A549 (cell line): ENCODE results near the gene PRAC2. TPM values are rescaled to one million over a fixed set of nuclear protein-coding genes. Genes with fewer than 3 reads are reported as not detected.

Source experiments
- ATAC-seq, 2 experiments: fragments of 200-7000 bp in 1 of 2; fragments of >200 bp in 1 of 2; cut with Nextera tagmentation in 1 of 2; cut with Tn5 transposase in 1 of 2; 3 replicates each; pipeline versions ENCODE4 v1.8.0 to v1.9.1; 2018 to 2020; ENCODE audit warnings: mild to moderate bottlenecking in 1 of 2, moderate library complexity in 1 of 2
- CTCF ChIA-PET: fragments of 300-600 bp; sonication (Branson Sonifier 250); formaldehyde crosslinking; extraction: SDS; loops from one replicate; lab custom pipeline; 2021; ENCODE audit warnings: antibody characterized with exemption, inconsistent platforms; lab: Yijun Ruan, JAX
- POLR2A ChIA-PET: fragments of 350-600 bp; formaldehyde crosslinking; extraction: SDS; loops from one replicate; lab custom pipeline; 2021; ENCODE audit warnings: antibody characterized with exemption, inconsistent platforms; lab: Yijun Ruan, JAX
- DNase-seq, 2 experiments: peaks; one replicate each; pipeline versions ENCODE4 v3.0.0 to v3.0.0-alpha.2; 2011 to 2016; ENCODE audit warnings: low read depth in 1 of 2, low spot score in 1 of 2
- FAIRE-seq: peaks from 2 replicates; lab custom pipeline; 2011; peaks lifted over from hg19 to GRCh38; lab: Jason Lieb, UNC
- H3K27ac ChIP-seq, 2 experiments: fragments of >200 bp; sonication (Bioruptor Twin); formaldehyde crosslinking; 3 replicates each; pipeline ENCODE4 v1.5.1; 2016 to 2017
- H3K4me1 ChIP-seq: fragments of >200 bp; sonication (Bioruptor Twin); formaldehyde crosslinking; 3 replicates; pipeline ENCODE4 v1.6.1; 2016
- H3K4me2 ChIP-seq: fragments of >200 bp; sonication (Bioruptor Twin); formaldehyde crosslinking; 3 replicates; pipeline ENCODE4 v1.6.1; 2016
- H3K4me3 ChIP-seq: fragments of >200 bp; sonication (Bioruptor Twin); formaldehyde crosslinking; 3 replicates; pipeline ENCODE4 v1.5.1; 2016
- H3K9me3 ChIP-seq: fragments of >200 bp; sonication (Bioruptor Twin); formaldehyde crosslinking; 3 replicates; pipeline ENCODE4 v1.6.1; 2016
- CBX2 ChIP-seq: fragments of 200-600 bp; sonication (generic); IDR thresholded peaks from 2 replicates; pipeline ENCODE4 v1.6.1; 2016; ENCODE audit warnings: low read depth, mild to moderate bottlenecking, borderline replicate concordance
- CEBPB ChIP-seq, 2 experiments: fragments of >200 bp in 1 of 2; sonication (Bioruptor Twin) in 1 of 2; formaldehyde crosslinking in 1 of 2; IDR thresholded peaks; 2 replicates each; pipeline ENCODE4 v1.6.1; 2012 to 2016
- EP300 ChIP-seq, 2 experiments: fragments of >200 bp; sonication (Bioruptor Twin); formaldehyde crosslinking; IDR thresholded peaks; 2 replicates in 1 of 2; 3 replicates in 1 of 2; pipeline ENCODE4 v1.6.1; 2016 to 2017
- FOSL2 ChIP-seq, 2 experiments: fragments of 450-650 bp in 1 of 2; fragments of >200 bp in 1 of 2; sonication (Bioruptor Twin) in 1 of 2; formaldehyde crosslinking; IDR thresholded peaks; 2 replicates each; pipeline versions ENCODE4 v1.5.0 to v1.6.1; 2016 to 2020; ENCODE audit warnings: mild to moderate bottlenecking in 1 of 2, moderate library complexity in 1 of 2
- FOXS1 ChIP-seq: fragments of 250-450 bp; sonication (Bioruptor Pico); IDR thresholded peaks from 2 replicates; pipeline ENCODE4 v1.5.0; 2020; ENCODE audit warnings: mild to moderate bottlenecking, moderate library complexity
- KDM5A ChIP-seq: fragments of 200-600 bp; sonication (generic); IDR thresholded peaks from 2 replicates; pipeline ENCODE4 v1.6.1; 2016; ENCODE audit warnings: antibody characterized with exemption, mild to moderate bottlenecking
- NFE2L2 ChIP-seq: fragments of 150-350 bp; conservative IDR thresholded peaks from 2 replicates; pipeline ENCODE4 v1.6.1; 2014; ENCODE audit warnings: low read length
- NPAS2 ChIP-seq: fragments of 250-450 bp; sonication (Bioruptor Pico); IDR thresholded peaks from 2 replicates; pipeline ENCODE4 v1.8.0; 2022; ENCODE audit warnings: mild to moderate bottlenecking, moderate library complexity, borderline replicate concordance
- POLR2AphosphoS2 ChIP-seq: conservative IDR thresholded peaks from 2 replicates; pipeline ENCODE4 v1.6.1; 2012; ENCODE audit warnings: low read length, improper control_type of control experiment, inconsistent platforms
- RCOR1 ChIP-seq: fragments of 150-350 bp; IDR thresholded peaks from 2 replicates; pipeline ENCODE4 v1.6.1; 2014; ENCODE audit warnings: antibody characterized with exemption, low read length, low read depth
- TFCP2L1 ChIP-seq: fragments of 250-450 bp; sonication (Bioruptor Pico); IDR thresholded peaks from 2 replicates; pipeline ENCODE4 v1.5.0; 2021; ENCODE audit warnings: mild to moderate bottlenecking
- ZC3H11A ChIP-seq: fragments of 450-650 bp; IDR thresholded peaks from 2 replicates; pipeline ENCODE4 v1.6.1; 2014; ENCODE audit warnings: antibody characterized with exemption, mild to moderate bottlenecking
- ZNF302 ChIP-seq: fragments of 250-450 bp; sonication (Bioruptor Pico); IDR thresholded peaks from 2 replicates; pipeline ENCODE4 v1.9.0; 2021; ENCODE audit warnings: inconsistent platforms, mild to moderate bottlenecking, moderate library complexity
- WGBS: methylation state at CpG from one replicate; pipeline ENCODE4 v1.1.6; 2017; ENCODE audit errors: missing lambda C conversion rate; 5-methylcytosine and 5-hydroxymethylcytosine counted together
- polyA plus RNA-seq, 4 experiments: library from polyadenylated mRNA; depleted of rRNA in 3 of 4; stranded (reverse); fragments of >200 nt; fragmentation: RNase III in 1 of 4; extraction: RNeasy Plus Mini Kit Qiagen cat#74134 plus additional on column Dnase treatment in 1 of 4; gene quantifications; 2 replicates in 3 of 4; 3 replicates in 1 of 4; pipeline ENCODE4 v1.2.3, GENCODE V29; 2011 to 2017
- small RNA-seq, 6 experiments: library from RNA; depleted of rRNA; stranded (forward); fragments of <200 nt; gene quantifications; one replicate each; pipeline ENCODE3, GENCODE V24; 2012
- TF ChIP-seq, protein P1 (sequence below): IDR thresholded peaks from 2 replicates; pipeline ENCODE4 v1.6.1; 2012

PRAC2 gene
- polyA plus RNA-seq, 2 of the 4 experiments (the other 2 are of a cell fraction): not detected

DNA sequence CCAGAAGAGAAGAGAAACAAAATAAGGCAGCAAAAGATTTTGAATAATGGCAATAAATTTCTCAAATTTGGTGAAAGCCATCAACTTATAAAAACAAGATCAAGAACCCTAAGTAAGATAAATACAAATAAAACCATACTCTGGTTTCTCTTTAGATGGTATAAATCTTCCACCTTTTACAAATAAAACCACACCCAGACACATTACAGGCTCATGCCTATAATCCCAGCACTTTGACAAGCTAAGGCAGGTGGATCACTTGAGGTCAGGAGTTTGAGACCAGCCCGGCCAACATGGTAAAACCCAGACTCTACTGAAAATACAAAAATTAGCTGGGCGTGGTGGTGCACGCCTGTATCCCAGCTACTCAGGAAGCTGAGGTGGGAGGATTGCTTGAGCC lies 50.3 kb downstream of the PRAC2 start:
- Histone ChIP-seq H3K4me3 (no peak overlapping the region), H3K4me2 (no peak overlapping the region), H3K27ac (no peak overlapping the region), H3K4me1 (no peaks in the 10 kb centered on the region), H3K9me3 (peaks cover 11% of the 10 kb centered on the region; the same call in 1 of the 3 replicates)
- CTCF ChIA-PET: no interaction called here
- ATAC-seq (no peak), DNase-seq (no peak), FAIRE-seq (no peak)
- POLR2A ChIA-PET: no interaction called here
- TF ChIP-seq CBX2 (no peak), NPAS2 (CRISPR knock-in tag) (no peak), POLR2AphosphoS2 (no peak), FOXS1 (CRISPR knock-in tag) (no peak), CEBPB (IDR thresholded peaks at IDR 0.05) (no peak), FOSL2 (IDR thresholded peaks at IDR 0.05) (no peak), FOSL2 (CRISPR knock-in tag; IDR thresholded peaks at IDR 0.05) (no peak), NFE2L2 (no peak), KDM5A (no peak), ZNF302 (CRISPR knock-in tag) (no peak), TFCP2L1 (CRISPR knock-in tag) (no peak), ZC3H11A (no peak), EP300 (IDR thresholded peaks at IDR 0.05) (no peak), RCOR1 (no peak)
- TF ChIP-seq, protein P1, sequence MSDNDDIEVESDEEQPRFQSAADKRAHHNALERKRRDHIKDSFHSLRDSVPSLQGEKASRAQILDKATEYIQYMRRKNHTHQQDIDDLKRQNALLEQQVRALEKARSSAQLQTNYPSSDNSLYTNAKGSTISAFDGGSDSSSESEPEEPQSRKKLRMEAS: no peak
- WGBS: 91% methylated on average over 3 of the region's 3 CpGs

Small RNA genes within 50 kb of the gene (small RNA-seq; reads per million reads assigned to genes)
- gene AC091179.2: 0 reads per million in 6 experiments
- gene COX6B1P2: 0 reads per million in 6 experiments
- gene MIR3185: 0 reads per million in 6 experiments
- 0 reads per million in 6 experiments for gene RF02132
- 0 reads per million in 6 experiments for gene RF02133
- 0 reads per million in 6 experiments for gene RN7SL125P

Other genes with a start within 250 kb of the PRAC2 start
- gene HOXB1, start 192.2 kb upstream of the PRAC2 start, polyA plus RNA-seq (2011; rRNA removed): not detected in 2 replicates
- not detected in 3 replicates for gene HOXB1, start 192.2 kb upstream of the PRAC2 start, polyA plus RNA-seq (2017; fragmentation: RNase III; extraction: RNeasy Plus Mini Kit Qiagen cat#74134 plus additional on column Dnase treatment)
- gene HOXB2, start 178.1 kb upstream of the PRAC2 start, polyA plus RNA-seq (2011; rRNA removed): 2.6 and 2.7 TPM in 2 replicates
- gene HOXB2, start 178.1 kb upstream of the PRAC2 start, polyA plus RNA-seq (2017; fragmentation: RNase III; extraction: RNeasy Plus Mini Kit Qiagen cat#74134 plus additional on column Dnase treatment): 0.58 to 0.65 TPM (median 0.60 TPM) in 3 replicates
- gene HOXB4, start 144.8 kb upstream of the PRAC2 start, polyA plus RNA-seq (2011; rRNA removed): 0.74 and 0.75 TPM in 2 replicates
- gene HOXB4, start 144.8 kb upstream of the PRAC2 start, polyA plus RNA-seq (2017; fragmentation: RNase III; extraction: RNeasy Plus Mini Kit Qiagen cat#74134 plus additional on column Dnase treatment): 0.24 to 0.37 TPM (median 0.30 TPM) in 3 replicates
- gene HOXB3, start 132.9 kb upstream of the PRAC2 start, polyA plus RNA-seq (2011; rRNA removed): 11.6 and 17.0 TPM in 2 replicates
- gene HOXB3, start 132.9 kb upstream of the PRAC2 start, polyA plus RNA-seq (2017; fragmentation: RNase III; extraction: RNeasy Plus Mini Kit Qiagen cat#74134 plus additional on column Dnase treatment): 7.0 to 10.2 TPM (median 8.6 TPM) in 3 replicates
- 2.5 and 2.7 TPM in 2 replicates for gene HOXB5, start 129.4 kb upstream of the PRAC2 start, polyA plus RNA-seq (2011; rRNA removed)
- 2.1 to 3.0 TPM (median 2.4 TPM) in 3 replicates for gene HOXB5, start 129.4 kb upstream of the PRAC2 start, polyA plus RNA-seq (2017; fragmentation: RNase III; extraction: RNeasy Plus Mini Kit Qiagen cat#74134 plus additional on column Dnase treatment)
- gene HOXB6, start 118.2 kb upstream of the PRAC2 start, polyA plus RNA-seq (2011; rRNA removed): 9.4 and 10.2 TPM in 2 replicates
- 12.3 to 14.9 TPM (median 14.7 TPM) in 3 replicates for gene HOXB6, start 118.2 kb upstream of the PRAC2 start, polyA plus RNA-seq (2017; fragmentation: RNase III; extraction: RNeasy Plus Mini Kit Qiagen cat#74134 plus additional on column Dnase treatment)
- gene HOXB7, start 112.2 kb upstream of the PRAC2 start, polyA plus RNA-seq (2011; rRNA removed): 15.4 and 22.3 TPM in 2 replicates
- 27.4 to 32.3 TPM (median 27.4 TPM) in 3 replicates for gene HOXB7, start 112.2 kb upstream of the PRAC2 start, polyA plus RNA-seq (2017; fragmentation: RNase III; extraction: RNeasy Plus Mini Kit Qiagen cat#74134 plus additional on column Dnase treatment)
- 8.9 and 11.1 TPM in 2 replicates for gene HOXB8, start 107.9 kb upstream of the PRAC2 start, polyA plus RNA-seq (2011; rRNA removed)
- 4.6 to 5.8 TPM (median 4.7 TPM) in 3 replicates for gene HOXB8, start 107.9 kb upstream of the PRAC2 start, polyA plus RNA-seq (2017; fragmentation: RNase III; extraction: RNeasy Plus Mini Kit Qiagen cat#74134 plus additional on column Dnase treatment)
- 22.0 and 24.6 TPM in 2 replicates for gene HOXB9, start 96.8 kb upstream of the PRAC2 start, polyA plus RNA-seq (2011; rRNA removed)
- 5.6 to 7.3 TPM (median 6.2 TPM) in 3 replicates for gene HOXB9, start 96.8 kb upstream of the PRAC2 start, polyA plus RNA-seq (2017; fragmentation: RNase III; extraction: RNeasy Plus Mini Kit Qiagen cat#74134 plus additional on column Dnase treatment)
- gene PRAC1, start 667 bp upstream of the PRAC2 start, polyA plus RNA-seq (2011; rRNA removed): not detected in 2 replicates
- gene PRAC1, start 667 bp upstream of the PRAC2 start, polyA plus RNA-seq (2017; fragmentation: RNase III; extraction: RNeasy Plus Mini Kit Qiagen cat#74134 plus additional on column Dnase treatment): not detected in 3 replicates
- 3.2 and 3.4 TPM in 2 replicates for gene HOXB13, start 5.6 kb downstream of the PRAC2 start, polyA plus RNA-seq (2011; rRNA removed)
- gene HOXB13, start 5.6 kb downstream of the PRAC2 start, polyA plus RNA-seq (2017; fragmentation: RNase III; extraction: RNeasy Plus Mini Kit Qiagen cat#74134 plus additional on column Dnase treatment): 3.0 to 3.5 TPM (median 3.2 TPM) in 3 replicates
- 7.8 and 8.9 TPM in 2 replicates for gene TTLL6, start 94.0 kb downstream of the PRAC2 start, polyA plus RNA-seq (2011; rRNA removed)
- 1.1 to 1.6 TPM (median 1.3 TPM) in 3 replicates for gene TTLL6, start 94.0 kb downstream of the PRAC2 start, polyA plus RNA-seq (2017; fragmentation: RNase III; extraction: RNeasy Plus Mini Kit Qiagen cat#74134 plus additional on column Dnase treatment)
- gene CALCOCO2, start 107.8 kb downstream of the PRAC2 start, polyA plus RNA-seq (2011; rRNA removed): 194 and 199 TPM in 2 replicates
- gene CALCOCO2, start 107.8 kb downstream of the PRAC2 start, polyA plus RNA-seq (2017; fragmentation: RNase III; extraction: RNeasy Plus Mini Kit Qiagen cat#74134 plus additional on column Dnase treatment): 71.6 to 74.5 TPM (median 72.5 TPM) in 3 replicates
- gene ATP5MC1, start 169.6 kb downstream of the PRAC2 start, polyA plus RNA-seq (2011; rRNA removed): 287 and 394 TPM in 2 replicates
- gene ATP5MC1, start 169.6 kb downstream of the PRAC2 start, polyA plus RNA-seq (2017; fragmentation: RNase III; extraction: RNeasy Plus Mini Kit Qiagen cat#74134 plus additional on column Dnase treatment): 545 to 704 TPM (median 623 TPM) in 3 replicates
- 174 and 196 TPM in 2 replicates for gene UBE2Z, start 185.2 kb downstream of the PRAC2 start, polyA plus RNA-seq (2011; rRNA removed)
- gene UBE2Z, start 185.2 kb downstream of the PRAC2 start, polyA plus RNA-seq (2017; fragmentation: RNase III; extraction: RNeasy Plus Mini Kit Qiagen cat#74134 plus additional on column Dnase treatment): 104 to 114 TPM (median 109 TPM) in 3 replicates
- 187 and 209 TPM in 2 replicates for gene SNF8, start 221.7 kb downstream of the PRAC2 start, polyA plus RNA-seq (2011; rRNA removed)
- gene SNF8, start 221.7 kb downstream of the PRAC2 start, polyA plus RNA-seq (2017; fragmentation: RNase III; extraction: RNeasy Plus Mini Kit Qiagen cat#74134 plus additional on column Dnase treatment): 298 to 323 TPM (median 320 TPM) in 3 replicates
- 6.1 and 6.3 TPM in 2 replicates for gene GIP, start 245.4 kb downstream of the PRAC2 start, polyA plus RNA-seq (2011; rRNA removed)
- gene GIP, start 245.4 kb downstream of the PRAC2 start, polyA plus RNA-seq (2017; fragmentation: RNase III; extraction: RNeasy Plus Mini Kit Qiagen cat#74134 plus additional on column Dnase treatment): 3.5 to 5.2 TPM (median 5.2 TPM) in 3 replicates